GM13977 (cell line): ENCODE data around the gene LMAN1.

Experiments
- DNase-seq: peaks from one replicate; pipeline ENCODE4 v3.0.0; 2012; ENCODE audit warnings: low spot score
- CTCF ChIP-seq: IDR thresholded peaks from 2 replicates; pipeline ENCODE4 v1.5.1; 2012; ENCODE audit warnings: mild to moderate bottlenecking, control low read depth; ENCODE audit not compliant: insufficient read depth; ENCODE audit errors: extremely low read depth, missing control alignments
- in situ Hi-C: fragments of 300-500 bp; cut with MboI; formaldehyde crosslinking; loops from one replicate; pipeline ENCODE4 v1.12.0; 2022; ENCODE audit warnings: low sequenced_read_pairs, low pct_unique_long_range_greater_than_20kb, mixed read lengths, inconsistent platforms; ENCODE audit not compliant: unreplicated experiment

Gene LMAN1

GRCh38 chr18:59303006-59303405 lies 56.1 kb downstream of the LMAN1 start:
- in situ Hi-C loops, result no loop called here
- no peak for DNase-seq
- TF ChIP-seq CTCF, result no peak

DNA sequence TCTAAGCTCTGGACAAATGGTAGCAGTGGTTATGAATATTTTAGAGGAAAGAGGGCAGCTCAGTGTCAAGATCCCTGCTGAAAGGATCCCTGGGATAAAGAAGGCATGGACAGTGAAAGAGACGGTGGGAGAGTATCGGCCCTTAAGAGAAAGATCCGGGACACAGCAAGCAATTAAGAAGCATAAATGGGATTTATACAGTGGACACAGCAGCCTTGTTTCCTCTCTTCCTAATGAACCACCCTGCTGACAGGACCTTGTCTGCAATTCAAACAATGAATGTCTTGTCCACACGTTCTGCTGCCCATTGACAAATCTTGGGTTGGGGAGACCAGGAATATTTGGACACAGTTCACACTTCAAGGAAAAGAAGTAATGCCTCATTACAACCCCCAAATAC lies 57.1 kb downstream of the LMAN1 start:
- in situ Hi-C loops, result no loop called here

GRCh38 chr18:59300676-59301285 lies 58.3 kb downstream of the LMAN1 start:
- DNase-seq, result no peak
- in situ Hi-C loops, result no loop called here
- TF ChIP-seq CTCF, result no peak

More for the DNA sequence above, 57.1 kb downstream of the LMAN1 start:
- no peak for TF ChIP-seq CTCF
- no peak for DNase-seq

DNA sequence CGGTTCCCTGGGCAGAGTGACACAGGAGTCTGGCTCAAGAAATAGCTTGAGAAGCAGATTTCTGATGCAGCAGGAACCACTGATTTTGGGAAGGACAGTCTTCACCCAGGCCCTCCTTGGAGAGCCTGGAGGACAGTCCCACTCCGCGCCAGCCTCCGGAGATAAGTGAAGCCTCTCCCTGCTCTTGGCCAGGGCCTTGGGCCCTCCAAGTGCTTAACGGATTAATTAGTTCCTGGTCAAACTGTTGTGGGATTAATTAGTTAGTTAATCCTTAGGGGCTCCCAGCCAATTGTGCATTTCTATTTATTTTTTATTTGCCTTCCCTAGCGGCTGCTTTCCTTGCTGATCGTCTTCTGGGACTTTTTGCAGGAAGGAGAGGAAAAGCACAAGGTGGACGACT lies 60.2 kb downstream of the LMAN1 start:
- in situ Hi-C loops, result no loop called here
- DNase-seq, result no peak
- TF ChIP-seq CTCF, result no peak

DNA sequence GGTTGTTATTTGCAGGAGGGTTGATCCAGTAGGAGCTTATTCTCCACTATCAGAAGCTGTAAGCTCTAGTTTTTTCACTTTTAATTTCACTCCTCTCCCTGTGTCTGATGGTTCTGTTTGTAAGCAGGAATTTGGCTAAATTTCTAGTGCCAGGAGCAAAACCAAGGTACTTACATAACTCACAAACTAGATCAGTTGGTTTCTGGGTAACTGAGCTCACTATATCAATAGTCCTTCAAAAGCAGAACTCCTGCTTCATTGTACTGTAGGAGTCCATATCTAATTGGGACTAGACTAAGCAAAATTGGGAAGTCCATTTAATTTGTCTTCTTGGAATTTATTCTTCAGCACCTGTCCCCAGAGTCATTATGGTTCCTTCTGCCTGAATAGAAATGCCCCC lies 65.7 kb downstream of the LMAN1 start:
- no peak for DNase-seq
- no peak for TF ChIP-seq CTCF
- in situ Hi-C loops, result no loop called here

- DNase-seq, result no peak
- in situ Hi-C loops, result no loop called here
- TF ChIP-seq CTCF, result no peak
Measured at GRCh38 chr18:59286341-59286740, 72.7 kb downstream of the LMAN1 start.

GRCh38 chr18:59282341-59282740 lies 76.7 kb downstream of the LMAN1 start:
- in situ Hi-C loops, result no loop called here
- TF ChIP-seq CTCF, result no peak
- DNase-seq, result no peak
